ENCODE results near the gene CCDC82.

The CCDC82 gene

DNA sequence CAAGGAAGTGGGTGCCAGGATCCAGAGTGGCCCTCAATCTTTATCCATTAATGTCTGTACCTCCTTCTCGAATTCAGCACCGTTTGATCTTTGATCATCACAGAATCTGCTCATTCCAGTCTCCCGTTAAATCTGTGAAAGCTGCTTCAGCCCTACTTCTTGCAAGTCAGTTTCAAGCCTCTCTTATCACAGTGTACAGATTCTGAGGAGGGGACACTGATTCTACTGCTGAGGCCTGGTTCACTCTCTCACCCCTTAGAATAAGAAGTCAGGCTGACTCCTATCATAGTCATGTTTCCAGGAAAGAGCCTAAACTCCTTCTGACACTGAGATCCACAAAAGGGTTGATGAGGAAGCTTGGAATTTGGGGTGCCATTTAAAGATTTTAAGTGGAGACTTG is 85.7 kb downstream of the CCDC82 start:
- no peak overlapping the region for H3K4me3 ChIP-seq (replicated peaks in 1 of 2; ENCODE audit: low read depth in 2 of 2, low read length in 2 of 2)
- TF ChIP-seq, protein P1, sequence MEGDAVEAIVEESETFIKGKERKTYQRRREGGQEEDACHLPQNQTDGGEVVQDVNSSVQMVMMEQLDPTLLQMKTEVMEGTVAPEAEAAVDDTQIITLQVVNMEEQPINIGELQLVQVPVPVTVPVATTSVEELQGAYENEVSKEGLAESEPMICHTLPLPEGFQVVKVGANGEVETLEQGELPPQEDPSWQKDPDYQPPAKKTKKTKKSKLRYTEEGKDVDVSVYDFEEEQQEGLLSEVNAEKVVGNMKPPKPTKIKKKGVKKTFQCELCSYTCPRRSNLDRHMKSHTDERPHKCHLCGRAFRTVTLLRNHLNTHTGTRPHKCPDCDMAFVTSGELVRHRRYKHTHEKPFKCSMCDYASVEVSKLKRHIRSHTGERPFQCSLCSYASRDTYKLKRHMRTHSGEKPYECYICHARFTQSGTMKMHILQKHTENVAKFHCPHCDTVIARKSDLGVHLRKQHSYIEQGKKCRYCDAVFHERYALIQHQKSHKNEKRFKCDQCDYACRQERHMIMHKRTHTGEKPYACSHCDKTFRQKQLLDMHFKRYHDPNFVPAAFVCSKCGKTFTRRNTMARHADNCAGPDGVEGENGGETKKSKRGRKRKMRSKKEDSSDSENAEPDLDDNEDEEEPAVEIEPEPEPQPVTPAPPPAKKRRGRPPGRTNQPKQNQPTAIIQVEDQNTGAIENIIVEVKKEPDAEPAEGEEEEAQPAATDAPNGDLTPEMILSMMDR (IDR thresholded peaks at IDR 0.05; ENCODE audit: low read depth, low read length) = no peak
- DNase-seq (ENCODE audit: low read depth in 2 of 2) = no peak

DNA sequence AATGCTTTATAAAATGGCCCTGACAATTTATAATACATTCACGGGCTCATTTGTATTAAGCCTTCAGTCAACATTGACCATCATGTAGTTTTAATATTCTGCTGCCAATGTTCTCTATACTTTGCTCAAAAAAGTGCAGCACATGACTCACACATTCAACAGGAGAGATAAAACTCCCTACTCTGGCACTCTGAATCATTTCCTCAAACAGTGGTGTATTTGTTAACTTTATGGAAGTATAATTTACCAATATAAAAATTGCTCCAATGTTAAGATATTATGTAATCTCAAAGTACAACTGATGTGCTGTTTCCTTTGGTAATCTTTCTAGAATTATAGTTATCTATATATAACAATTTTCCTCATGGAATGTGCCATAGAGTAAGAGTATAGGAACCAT is 86.6 kb downstream of the CCDC82 start:
- TF ChIP-seq, protein P1 (IDR thresholded peaks at IDR 0.05; ENCODE audit: low read depth, low read length) = no peak
- H3K4me3 ChIP-seq (replicated peaks in 1 of 2; ENCODE audit: low read depth in 2 of 2, low read length in 2 of 2) = no peak overlapping the region
- peak; percentile 83 to 87 for DNase-seq (ENCODE audit: low read depth in 2 of 2)
